C4-2B (cell line): ENCODE measurements around the gene HELZ.
"Not testable (repeated sequence)": the region's sequence is repeated elsewhere in the genome, so short reads cannot be mapped to it uniquely, and the experiment has no call there.

Experiments used
- H3K27ac ChIP-seq: fragments of 450-650 bp; 2 replicates; pipeline ENCODE4 v1.5.1; 2017
- ZFX ChIP-seq: fragments of 450-650 bp; IDR thresholded peaks from 2 replicates; pipeline ENCODE4 v1.6.1; 2017
- TF ChIP-seq, protein P1 (sequence below): fragments of 450-650 bp; conservative IDR thresholded peaks from 2 replicates; pipeline ENCODE4 v1.5.1; 2017; ENCODE audit warnings: mild to moderate bottlenecking

The HELZ gene

DNA sequence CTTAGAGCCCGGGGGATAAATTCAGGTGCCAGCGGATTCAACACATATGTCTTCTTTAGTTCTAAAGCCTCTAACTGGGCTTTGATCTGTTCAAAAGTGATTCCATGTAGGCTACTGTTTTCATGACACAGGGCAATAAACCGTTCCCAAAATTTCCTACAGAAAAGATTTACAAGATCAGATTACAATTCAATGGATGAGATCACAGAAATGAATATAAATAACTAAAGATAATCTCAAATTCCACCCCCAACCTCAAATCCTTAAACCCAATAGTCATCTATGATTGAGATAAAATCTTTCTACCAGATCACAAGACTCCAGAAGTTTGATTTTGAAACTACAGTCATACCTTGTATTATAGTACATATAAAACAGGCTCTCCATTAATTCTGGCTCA, 116.3 kb downstream of the HELZ start:
- no peak overlapping the region for H3K27ac ChIP-seq
- no peak for TF ChIP-seq ZFX
- TF ChIP-seq, protein P1, sequence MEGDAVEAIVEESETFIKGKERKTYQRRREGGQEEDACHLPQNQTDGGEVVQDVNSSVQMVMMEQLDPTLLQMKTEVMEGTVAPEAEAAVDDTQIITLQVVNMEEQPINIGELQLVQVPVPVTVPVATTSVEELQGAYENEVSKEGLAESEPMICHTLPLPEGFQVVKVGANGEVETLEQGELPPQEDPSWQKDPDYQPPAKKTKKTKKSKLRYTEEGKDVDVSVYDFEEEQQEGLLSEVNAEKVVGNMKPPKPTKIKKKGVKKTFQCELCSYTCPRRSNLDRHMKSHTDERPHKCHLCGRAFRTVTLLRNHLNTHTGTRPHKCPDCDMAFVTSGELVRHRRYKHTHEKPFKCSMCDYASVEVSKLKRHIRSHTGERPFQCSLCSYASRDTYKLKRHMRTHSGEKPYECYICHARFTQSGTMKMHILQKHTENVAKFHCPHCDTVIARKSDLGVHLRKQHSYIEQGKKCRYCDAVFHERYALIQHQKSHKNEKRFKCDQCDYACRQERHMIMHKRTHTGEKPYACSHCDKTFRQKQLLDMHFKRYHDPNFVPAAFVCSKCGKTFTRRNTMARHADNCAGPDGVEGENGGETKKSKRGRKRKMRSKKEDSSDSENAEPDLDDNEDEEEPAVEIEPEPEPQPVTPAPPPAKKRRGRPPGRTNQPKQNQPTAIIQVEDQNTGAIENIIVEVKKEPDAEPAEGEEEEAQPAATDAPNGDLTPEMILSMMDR, result no peak

DNA sequence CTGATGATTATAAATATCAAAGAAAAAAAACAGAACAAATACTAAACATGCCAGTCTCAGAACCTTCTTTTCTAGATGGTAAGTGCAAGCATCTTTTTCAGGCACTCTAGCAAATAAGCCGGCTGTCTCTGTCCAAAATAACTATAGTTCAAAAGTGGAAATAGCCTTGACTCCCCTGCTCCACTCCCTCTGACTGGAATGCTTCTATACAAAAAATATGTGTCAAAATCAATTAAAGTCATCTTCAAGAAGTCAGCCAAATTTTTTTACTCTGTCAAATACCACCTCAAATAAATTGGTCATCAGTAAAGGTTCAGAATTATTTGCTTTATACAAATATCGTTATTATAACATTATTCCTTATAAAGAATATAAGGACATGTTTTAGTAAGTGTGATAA, 117.1 kb downstream of the HELZ start:
- no peak overlapping the region for H3K27ac ChIP-seq
- TF ChIP-seq, protein P1, result no peak
- no peak for TF ChIP-seq ZFX

GRCh38 chr17:67126983-67127382, 118.0 kb downstream of the HELZ start:
- TF ChIP-seq, protein P1, result no peak
- no peak for TF ChIP-seq ZFX

DNA sequence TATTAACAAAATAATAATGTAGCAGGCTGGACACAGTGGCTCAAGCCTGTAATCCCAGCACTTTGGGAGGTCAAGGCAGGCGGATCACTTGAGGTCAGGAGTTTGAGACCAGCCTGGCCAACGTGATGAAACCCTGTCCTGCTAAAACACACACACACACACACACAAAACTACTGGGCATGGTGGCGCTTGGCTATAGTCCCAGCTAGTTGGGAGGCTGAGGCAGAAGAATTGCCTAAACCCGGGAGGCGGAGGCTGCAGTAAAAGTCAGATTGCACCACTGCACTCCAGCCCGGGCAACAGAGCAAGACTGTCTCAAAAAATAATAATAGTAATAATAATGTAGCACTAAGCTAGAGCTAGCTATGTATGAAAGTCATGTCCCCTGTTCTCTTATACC, 118.5 kb downstream of the HELZ start:
- H3K27ac ChIP-seq, result not testable (repeated sequence)

More at GRCh38 chr17:67126983-67127382, 118.0 kb downstream of the HELZ start:
- no peak overlapping the region for H3K27ac ChIP-seq

DNA sequence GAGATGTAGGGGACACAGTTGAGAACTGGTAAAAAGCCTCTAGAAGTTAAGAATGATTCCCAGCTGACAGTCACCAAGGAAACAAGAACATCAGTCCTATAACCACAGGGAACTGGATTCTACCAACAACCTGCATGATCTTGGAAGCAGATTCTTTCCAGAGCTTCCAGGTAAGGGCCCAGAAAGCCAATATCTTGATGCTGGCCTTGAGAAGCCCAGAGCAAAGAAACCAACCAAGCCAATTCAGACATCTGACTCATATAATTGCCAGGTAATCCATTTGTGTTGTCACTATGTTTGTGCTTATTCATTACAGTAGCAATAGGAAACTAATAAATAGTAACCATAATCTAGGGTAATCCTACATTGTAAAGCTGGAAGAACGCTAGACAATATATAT, 119.1 kb downstream of the HELZ start:
- no peak overlapping the region for H3K27ac ChIP-seq
- TF ChIP-seq, protein P1, result no peak
- TF ChIP-seq ZFX, result no peak

DNA sequence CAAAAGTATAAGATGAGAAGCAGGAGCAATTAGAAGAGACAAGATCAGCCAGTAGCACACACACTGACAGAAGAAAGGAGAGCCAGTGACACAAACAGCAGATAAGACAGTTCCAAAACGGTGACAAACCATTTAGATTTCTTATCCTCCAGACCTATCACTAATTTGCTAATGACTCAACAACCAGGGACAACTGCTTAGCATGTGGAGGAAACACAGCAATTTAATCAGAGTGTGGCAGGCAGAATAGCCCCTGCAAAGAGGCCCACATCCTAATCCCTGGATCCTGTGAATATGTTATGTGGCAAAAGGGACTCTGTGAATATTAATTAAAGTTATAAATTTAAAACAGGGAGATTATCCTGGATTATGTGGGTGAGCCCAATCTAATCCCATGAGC, 119.6 kb downstream of the HELZ start:
- H3K27ac ChIP-seq, result no peak overlapping the region
- TF ChIP-seq, protein P1, result no peak
- TF ChIP-seq ZFX, result no peak

GRCh38 chr17:67124450-67125148, 120.4 kb downstream of the HELZ start:
- TF ChIP-seq, protein P1, result no peak
- TF ChIP-seq ZFX, result no peak

GRCh38 chr17:67123699-67124098, 121.3 kb downstream of the HELZ start:
- TF ChIP-seq, protein P1, result no peak
- no peak for TF ChIP-seq ZFX
- H3K27ac ChIP-seq, result no peak overlapping the region

More at GRCh38 chr17:67124450-67125148, 120.4 kb downstream of the HELZ start:
- no peak overlapping the region for H3K27ac ChIP-seq
